Adipocyte (in vitro differentiated cells): ENCODE data around the gene NRXN3.

Source experiments
- DNase-seq: peaks from one replicate; pipeline ENCODE4 v3.0.0-alpha.2; 2015; ENCODE audit warnings: low read depth
- H3K27me3 ChIP-seq: replicated peaks from 2 replicates; pipeline ENCODE4 v1.7.0; 2013; ENCODE audit warnings: mild to moderate bottlenecking, low read length, moderate library complexity; ENCODE audit not compliant: control insufficient read depth, insufficient read depth
- H3K36me3 ChIP-seq: 2 replicates; pipeline ENCODE4 v1.7.0; 2013; ENCODE audit warnings: low read length, mild to moderate bottlenecking, moderate library complexity; ENCODE audit not compliant: control insufficient read depth, insufficient read depth, severe bottlenecking
- H3K4me1 ChIP-seq: 2 replicates; pipeline ENCODE4 v1.7.0; 2013; ENCODE audit warnings: mild to moderate bottlenecking, low read length, moderate library complexity; ENCODE audit not compliant: control insufficient read depth, insufficient read depth
- H3K4me3 ChIP-seq: 2 replicates; pipeline ENCODE4 v1.7.0; 2013; ENCODE audit warnings: mild to moderate bottlenecking, low read length, moderate library complexity
- H3K9ac ChIP-seq: 2 replicates; pipeline ENCODE4 v1.7.0; 2013; ENCODE audit warnings: mild to moderate bottlenecking, low read length, moderate library complexity
- H3K9me3 ChIP-seq: 2 replicates; pipeline ENCODE4 v1.7.0; 2013; ENCODE audit warnings: mild to moderate bottlenecking, low read length, moderate library complexity; ENCODE audit not compliant: control insufficient read depth

The NRXN3 gene

DNA sequence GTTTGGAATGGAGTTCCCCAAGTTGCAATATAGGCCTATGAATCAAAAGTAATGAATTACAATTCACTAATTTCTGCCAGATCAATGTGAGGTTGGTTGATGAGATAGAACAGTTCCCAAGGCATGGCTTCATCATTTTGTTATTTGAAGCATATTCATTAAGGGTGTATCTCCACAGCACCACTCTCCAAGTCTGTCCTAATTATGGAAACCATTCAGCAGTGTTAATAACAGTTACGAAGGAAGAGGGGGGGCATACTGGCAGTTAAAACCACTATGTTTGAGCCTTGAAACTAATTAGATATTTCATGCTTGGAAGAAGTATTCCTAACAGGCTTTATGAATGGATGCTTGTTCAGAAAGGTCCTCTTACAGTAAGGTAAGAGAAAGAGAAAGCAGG lies 1520.8 kb downstream of the NRXN3 start:
- H3K4me1 ChIP-seq: no peaks in the 10 kb centered on the region
- H3K27me3 ChIP-seq: peaks cover 3% of the 10 kb centered on the region
- H3K4me3 ChIP-seq: no peak overlapping the region
- H3K36me3 ChIP-seq: no peaks in the 10 kb centered on the region
- H3K9me3 ChIP-seq: no peaks in the 10 kb centered on the region
- no peak for DNase-seq
- H3K9ac ChIP-seq: no peak overlapping the region

DNA sequence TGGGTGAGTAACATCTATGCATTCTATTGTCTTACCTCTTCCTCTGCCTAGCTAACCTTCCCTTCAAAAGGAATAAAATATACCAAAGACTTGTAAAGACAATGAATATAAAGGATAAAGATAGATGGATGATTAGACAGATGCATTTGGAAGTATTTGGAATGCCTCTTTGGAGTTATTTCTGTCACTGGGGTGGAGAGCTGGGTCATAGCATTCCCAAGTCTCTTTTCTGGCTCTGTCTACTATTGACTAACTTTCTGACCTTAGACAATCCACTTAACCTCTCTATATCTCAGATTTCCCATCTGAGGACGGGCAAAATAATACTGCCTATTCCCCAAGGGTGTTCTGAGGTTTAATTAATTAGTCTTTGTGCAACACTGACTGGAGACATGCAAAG lies 1523.8 kb downstream of the NRXN3 start:
- peaks cover 3% of the 10 kb centered on the region for H3K27me3 ChIP-seq
- H3K4me3 ChIP-seq: no peak overlapping the region
- no peak overlapping the region for H3K9ac ChIP-seq
- no peak for DNase-seq
- H3K36me3 ChIP-seq: no peaks in the 10 kb centered on the region
- H3K9me3 ChIP-seq: no peaks in the 10 kb centered on the region
- H3K4me1 ChIP-seq: no peaks in the 10 kb centered on the region

DNA sequence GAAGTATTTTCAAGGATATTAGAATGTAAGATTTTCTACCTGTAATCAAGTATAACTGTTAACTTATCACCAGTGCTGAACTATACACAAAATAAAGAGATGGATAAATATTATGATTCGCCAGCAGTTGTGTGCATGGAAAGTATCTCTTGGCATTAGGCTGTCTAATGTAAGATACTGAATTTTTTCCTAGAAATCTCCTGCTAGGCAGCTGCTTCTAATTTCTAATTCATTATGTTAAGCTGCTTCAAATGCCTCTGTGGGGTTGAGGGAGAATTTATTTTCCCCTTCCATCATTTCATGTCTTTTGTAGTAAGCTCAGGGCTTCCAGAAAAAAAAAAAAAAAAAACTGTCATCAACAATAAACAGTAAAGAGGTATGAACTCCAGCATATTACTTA lies 1525.1 kb downstream of the NRXN3 start:
- Histone ChIP-seq H3K9ac (no peak overlapping the region), H3K36me3 (no peaks in the 10 kb centered on the region), H3K27me3 (peaks cover 3% of the 10 kb centered on the region), H3K4me1 (no peaks in the 10 kb centered on the region), H3K4me3 (no peak overlapping the region), H3K9me3 (no peaks in the 10 kb centered on the region)
- no peak for DNase-seq

DNA sequence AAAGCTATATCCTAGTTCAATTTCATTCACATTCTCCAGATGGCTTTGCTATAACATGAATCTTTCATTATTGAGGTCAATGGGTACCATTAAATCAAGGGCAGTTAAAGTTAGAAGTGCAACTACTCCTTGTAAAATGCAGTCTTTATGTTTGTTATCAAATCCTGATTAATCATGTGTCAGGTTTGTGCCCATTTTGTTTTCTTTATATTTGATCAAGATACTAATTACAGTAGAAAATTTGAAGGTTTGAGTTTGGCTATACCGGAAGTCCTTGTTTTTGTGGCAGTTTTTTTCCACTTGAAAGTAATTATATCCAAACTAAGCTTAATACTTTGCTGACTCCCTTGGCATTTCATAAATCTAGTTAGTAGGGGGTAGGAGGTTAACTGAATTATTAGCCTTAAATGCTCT lies 1528.1 kb downstream of the NRXN3 start:
- Histone ChIP-seq H3K9ac (no peak overlapping the region), H3K4me3 (no peak overlapping the region), H3K27me3 (no peaks in the 10 kb centered on the region), H3K9me3 (no peaks in the 10 kb centered on the region), H3K36me3 (no peaks in the 10 kb centered on the region), H3K4me1 (no peaks in the 10 kb centered on the region)
- no peak for DNase-seq

DNA sequence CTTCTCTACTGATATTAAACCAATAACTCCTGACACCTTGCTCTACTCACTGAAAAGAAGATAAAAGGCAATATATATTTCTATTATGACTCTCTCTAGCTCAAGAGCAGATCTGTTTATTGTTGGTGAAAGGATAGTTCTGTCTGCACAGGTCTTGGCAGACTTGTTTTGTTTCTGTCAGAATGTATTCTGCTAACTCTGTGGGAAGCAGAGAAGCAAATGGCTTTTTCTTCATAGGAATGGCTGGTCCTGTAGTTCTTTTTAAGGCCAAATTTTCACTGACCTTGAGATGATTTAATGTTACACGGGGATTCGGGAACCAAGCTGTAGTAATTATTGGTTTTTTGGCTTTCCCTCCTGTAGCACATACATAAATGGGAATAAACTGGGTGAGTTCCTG lies 1529.0 kb downstream of the NRXN3 start:
- no peaks in the 10 kb centered on the region for H3K9me3 ChIP-seq
- no peak overlapping the region for H3K4me3 ChIP-seq

DNA sequence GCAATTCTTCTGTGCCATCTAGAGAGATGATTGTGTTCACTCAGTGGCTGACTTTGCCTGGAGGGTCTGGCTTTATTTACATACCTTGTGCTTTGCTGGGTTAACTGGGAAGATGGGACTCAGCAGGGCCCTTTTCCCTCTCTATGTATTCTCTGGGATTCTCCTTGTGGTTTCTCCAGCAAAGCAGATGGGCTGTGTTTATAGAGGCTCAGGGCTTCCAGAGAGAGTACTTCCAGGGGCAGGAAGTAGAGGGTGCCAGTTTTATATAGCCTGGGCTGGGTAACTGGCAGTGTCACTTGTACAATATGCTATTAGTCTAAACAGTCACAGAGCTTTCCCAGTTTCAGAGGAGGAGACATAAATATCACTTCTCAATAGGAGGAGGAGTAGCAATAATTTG lies 1531.2 kb downstream of the NRXN3 start:
- no peak for DNase-seq
- Histone ChIP-seq H3K9ac (no peak overlapping the region), H3K9me3 (no peaks in the 10 kb centered on the region), H3K4me3 (no peak overlapping the region), H3K36me3 (no peaks in the 10 kb centered on the region), H3K27me3 (peaks cover 5% of the 10 kb centered on the region), H3K4me1 (no peaks in the 10 kb centered on the region)

More for the DNA sequence above, 1529.0 kb downstream of the NRXN3 start:
- Histone ChIP-seq H3K36me3 (no peaks in the 10 kb centered on the region), H3K9ac (no peak overlapping the region), H3K27me3 (peaks cover 1% of the 10 kb centered on the region), H3K4me1 (no peaks in the 10 kb centered on the region)
- DNase-seq: no peak

DNA sequence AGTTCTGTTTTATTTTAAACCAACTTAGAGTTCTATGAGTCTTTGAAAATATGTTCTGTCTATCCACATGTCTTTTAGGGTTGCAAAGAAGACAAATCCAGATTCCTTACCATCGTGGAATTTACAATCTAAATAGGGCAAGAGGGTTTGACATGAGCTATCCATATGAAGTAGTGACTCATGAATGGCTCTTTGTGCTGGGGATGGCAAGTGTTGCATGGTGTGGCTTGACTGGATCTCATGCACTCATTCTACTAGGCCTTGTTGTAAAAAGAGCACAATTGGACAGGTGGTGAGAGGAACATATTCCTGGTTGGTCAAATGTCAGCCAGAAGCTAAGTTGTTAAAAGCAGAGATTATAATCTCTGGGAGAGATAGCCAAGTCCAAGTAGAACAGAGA lies 1532.0 kb downstream of the NRXN3 start:
- Histone ChIP-seq H3K27me3 (peaks cover 5% of the 10 kb centered on the region), H3K9me3 (no peaks in the 10 kb centered on the region), H3K36me3 (no peaks in the 10 kb centered on the region), H3K4me1 (no peaks in the 10 kb centered on the region), H3K4me3 (no peak overlapping the region), H3K9ac (no peak overlapping the region)
- no peak for DNase-seq

DNA sequence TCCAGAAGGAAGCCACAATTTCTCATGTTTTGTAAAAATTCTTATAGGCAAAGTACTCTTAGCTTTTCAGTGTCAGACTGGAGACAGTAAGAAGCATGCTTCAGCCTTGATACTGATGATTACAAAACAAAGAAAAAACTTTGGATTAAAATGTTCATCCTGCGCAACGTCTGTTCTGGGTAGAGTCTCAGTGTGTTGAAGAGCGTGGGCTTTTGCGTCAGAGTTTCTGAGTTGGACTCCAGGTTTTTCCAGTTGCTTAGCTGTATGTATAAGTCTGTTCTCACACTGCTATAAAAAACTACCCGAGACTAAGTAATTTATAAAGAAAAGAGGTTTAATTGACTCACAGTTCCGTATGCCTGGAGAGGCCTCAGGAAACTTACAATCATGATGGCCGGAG lies 1533.0 kb downstream of the NRXN3 start:
- Histone ChIP-seq H3K27me3 (peaks cover 5% of the 10 kb centered on the region), H3K9ac (no peak overlapping the region), H3K4me1 (no peaks in the 10 kb centered on the region), H3K9me3 (no peaks in the 10 kb centered on the region), H3K36me3 (no peaks in the 10 kb centered on the region), H3K4me3 (no peak overlapping the region)
- DNase-seq: no peak

DNA sequence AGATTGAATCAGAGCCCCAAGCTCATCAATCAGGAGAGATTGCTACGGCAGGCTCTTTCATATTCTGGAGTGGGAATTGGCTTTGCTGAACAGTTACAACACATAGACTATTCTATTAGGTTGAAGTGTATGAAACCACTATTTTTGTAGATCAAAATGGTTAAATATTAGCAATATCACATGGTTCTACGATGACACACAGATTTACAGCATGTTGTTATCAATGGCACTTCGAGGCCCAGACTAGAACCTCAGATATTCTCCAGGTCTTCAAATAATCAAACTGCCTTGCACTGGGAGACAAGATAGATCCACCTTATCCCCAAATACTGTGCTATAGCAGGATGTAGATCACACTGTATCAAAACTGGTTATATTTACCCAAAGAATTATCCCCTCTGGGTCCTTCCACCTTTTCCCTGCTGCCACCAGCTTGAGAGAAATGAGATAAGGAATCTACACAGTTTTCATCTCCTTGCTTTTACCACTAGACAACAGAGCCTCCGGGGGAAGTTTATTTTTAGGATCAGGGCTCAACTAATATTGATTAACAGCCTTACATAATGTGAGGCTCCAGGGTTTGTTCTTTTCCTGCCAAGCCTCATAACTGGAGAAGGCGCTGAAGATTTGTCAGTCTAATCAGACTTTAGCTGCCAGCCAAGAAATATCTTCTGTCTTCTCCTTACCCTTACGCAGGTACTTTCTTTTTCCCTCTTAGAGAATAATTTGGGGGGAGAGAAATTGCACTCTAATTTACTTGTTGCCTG lies 1534.1 kb downstream of the NRXN3 start:
- no peak for DNase-seq
- H3K9me3 ChIP-seq: no peaks in the 10 kb centered on the region
- no peaks in the 10 kb centered on the region for H3K4me1 ChIP-seq
- no peak overlapping the region for H3K9ac ChIP-seq
- H3K36me3 ChIP-seq: no peaks in the 10 kb centered on the region
- H3K27me3 ChIP-seq: peaks cover 5% of the 10 kb centered on the region
- no peak overlapping the region for H3K4me3 ChIP-seq

DNA sequence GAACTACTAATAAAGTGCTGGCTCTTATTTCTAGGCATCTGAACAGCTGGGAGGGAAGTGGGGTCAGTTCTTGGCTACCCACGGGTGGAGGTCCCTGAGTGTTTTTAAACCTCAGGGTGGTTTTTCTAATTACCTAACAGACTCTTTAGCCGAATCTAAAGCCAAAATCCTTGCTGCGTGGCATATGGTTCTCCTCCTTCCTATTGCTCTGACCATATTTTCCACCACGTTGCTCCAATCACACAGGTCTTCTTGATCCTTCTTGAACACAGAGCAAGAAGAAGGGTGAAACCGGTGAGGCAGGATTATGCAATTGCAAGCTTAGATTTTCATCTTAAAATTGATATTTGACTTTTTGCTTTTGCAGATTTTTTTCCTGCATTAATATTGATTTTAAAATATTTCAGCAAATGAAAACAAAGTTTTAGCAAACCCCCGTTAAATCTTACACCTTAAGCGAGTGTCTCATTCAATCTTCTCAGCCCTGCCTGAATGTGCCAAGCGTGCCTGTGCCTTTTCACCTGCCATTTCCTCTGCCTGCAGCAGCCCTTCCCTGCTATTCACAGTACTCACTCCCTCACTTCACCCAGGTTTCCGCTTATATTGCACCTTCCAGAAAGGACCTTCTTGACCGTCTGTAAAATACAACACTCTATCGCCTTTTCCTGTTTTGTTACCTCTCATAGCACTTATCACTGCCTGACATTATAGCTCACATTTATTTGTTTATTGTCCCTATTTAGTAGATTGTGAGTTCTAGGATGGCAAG lies 1535.1 kb downstream of the NRXN3 start:
- H3K27me3 ChIP-seq: peaks cover 5% of the 10 kb centered on the region
- no peak overlapping the region for H3K9ac ChIP-seq
- no peak overlapping the region for H3K4me3 ChIP-seq
- no peaks in the 10 kb centered on the region for H3K36me3 ChIP-seq
- no peaks in the 10 kb centered on the region for H3K9me3 ChIP-seq
- no peaks in the 10 kb centered on the region for H3K4me1 ChIP-seq
- DNase-seq: no peak

DNA sequence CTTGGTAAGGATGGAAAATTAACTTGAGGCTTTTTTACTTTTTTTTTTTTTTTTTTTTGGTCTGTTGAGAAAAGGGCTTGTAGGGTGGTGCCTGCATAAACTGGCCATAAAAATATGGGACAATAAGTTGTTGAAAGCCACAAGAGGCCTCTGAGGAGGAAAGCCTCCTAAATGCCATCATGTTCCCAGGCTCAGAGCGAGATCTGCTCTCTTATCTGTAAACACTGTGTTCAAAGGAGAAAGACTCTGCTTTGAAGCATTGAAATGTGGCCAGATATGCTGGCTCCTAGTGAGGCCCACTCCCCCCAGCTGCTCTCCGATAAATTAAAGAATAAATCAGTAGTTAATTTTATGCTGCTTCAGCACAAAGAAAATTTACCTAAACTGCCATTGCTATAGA lies 1536.2 kb downstream of the NRXN3 start:
- Histone ChIP-seq H3K4me3 (no peak overlapping the region), H3K36me3 (no peaks in the 10 kb centered on the region), H3K27me3 (peaks cover 5% of the 10 kb centered on the region), H3K9ac (no peak overlapping the region), H3K4me1 (no peaks in the 10 kb centered on the region), H3K9me3 (no peaks in the 10 kb centered on the region)
- no peak for DNase-seq
